Measurements from ENCODE around the gene CDH15. TPM values are rescaled to one million over a fixed set of nuclear protein-coding genes. Genes with fewer than 3 reads are reported as not detected.

CDH15 gene
- total and polyA plus RNA-seq, 2 of the 13 experiments (the other 11 are each of a cell fraction or from before 2014, with no cell fraction given): 0.74 to 2.2 TPM

DNA sequence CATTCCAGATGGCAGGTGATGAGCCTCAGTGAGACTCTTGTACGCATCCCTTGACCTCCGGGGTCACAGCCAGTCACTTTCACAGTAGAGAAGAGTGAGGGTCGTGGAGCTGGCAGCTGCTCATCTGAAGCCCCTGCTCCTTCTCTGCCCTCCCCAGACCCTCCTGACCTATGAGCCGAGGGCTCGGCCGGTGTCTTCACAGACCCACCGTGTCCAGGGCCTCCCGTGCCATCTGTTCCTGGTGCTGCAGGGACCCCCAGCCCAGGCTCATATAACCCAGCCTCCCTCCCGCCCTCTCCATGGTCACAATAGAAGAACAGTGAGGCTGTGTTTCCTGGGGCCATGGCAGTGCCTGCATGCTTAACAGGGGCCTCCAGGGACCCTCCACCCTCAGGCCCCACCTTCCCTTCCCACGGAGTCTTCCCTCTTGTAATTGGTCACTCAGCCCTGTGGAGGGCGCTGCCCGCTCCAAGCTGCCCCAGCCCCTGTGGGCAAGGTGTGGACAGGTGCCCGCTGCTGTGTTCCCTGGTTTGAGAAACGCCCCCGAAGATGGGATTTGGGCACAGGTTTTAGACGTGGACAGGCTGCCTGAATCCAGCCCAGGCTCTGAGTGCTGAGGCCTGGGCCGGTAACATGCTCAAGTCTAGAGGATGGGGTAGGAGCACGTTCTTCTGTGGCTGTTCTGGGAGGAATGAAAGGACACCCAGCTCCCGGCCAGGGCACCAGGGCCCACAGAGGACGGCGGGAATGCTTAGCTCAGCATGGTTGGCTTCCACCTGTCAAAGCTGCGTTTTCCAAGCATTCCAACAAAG is 39.1 kb upstream of the CDH15 start:
- Histone ChIP-seq H3K4me3 (replicated peaks in 1 of 3; ENCODE audit: insufficient read depth in 1 of 3, low read depth in 2 of 3, low read length in 3 of 3) (no peak overlapping the region), H3K4me2 (ENCODE audit: low read depth, low read length) (no peak overlapping the region), H3K4me1 (ENCODE audit: insufficient read depth, low read length) (no peaks in the 10 kb centered on the region), H3K79me2 (ENCODE audit: insufficient read depth, low read length) (no peaks in the 10 kb centered on the region), H2AFZ (ENCODE audit: low read length) (no peak overlapping the region), H3K27me3 (ENCODE audit: control insufficient read depth in 1 of 2, insufficient read depth in 2 of 2, low read length in 2 of 2) (no peaks in the 10 kb centered on the region), H3K36me3 (replicated peaks in 1 of 2; ENCODE audit: control insufficient read depth in 1 of 2, insufficient read depth in 2 of 2, low read length in 2 of 2) (peaks cover 12 to 33% of the 10 kb centered on the region in 2 experiments; a peak in 4 of 5 replicates), H3K9ac (ENCODE audit: insufficient read depth, low read depth, low read length) (no peak overlapping the region), H3K27ac (ENCODE audit: extremely low read length, insufficient read depth, low read length) (no peak overlapping the region), H4K20me1 (ENCODE audit: insufficient read depth, low read length) (no peaks in the 10 kb centered on the region), H3K9me3 (ENCODE audit: low read length) (no peaks in the 10 kb centered on the region)
- DNase-seq (ENCODE audit: low spot score) (no peak), ATAC-seq (no peak; the same call in 2 of the 3 replicates), FAIRE-seq (no peak)
- intact Hi-C loops (cut with micrococcal nuclease; ENCODE audit: unreplicated experiment): no loop called here
- WGBS (ENCODE audit: low lambda C conversion rate): 96% methylated on average over 22 of the region's 22 CpGs
- BruUV-seq (replicated peaks): no TSS peak
- no peak for TF ChIP-seq JARID2 (CRISPR knock-in tag; IDR thresholded peaks at IDR 0.05; ENCODE audit: insufficient replicate concordance)
- no peak for TF ChIP-seq ZNF10 (CRISPR knock-in tag; IDR thresholded peaks at IDR 0.05; ENCODE audit: borderline replicate concordance, low read depth)
- no peak for TF ChIP-seq NFKB2 (CRISPR knock-in tag; IDR thresholded peaks at IDR 0.05; ENCODE audit: borderline replicate concordance)
- TF ChIP-seq ZNF251 (CRISPR knock-in tag; IDR thresholded peaks at IDR 0.05): no peak
- no peak for TF ChIP-seq ZSCAN30 (CRISPR knock-in tag; IDR thresholded peaks at IDR 0.05)
- no peak for TF ChIP-seq ZNF510 (CRISPR knock-in tag; IDR thresholded peaks at IDR 0.05; ENCODE audit: low read depth)
- peak in 1 of 2 experiments; percentile 55; a peak in 2 of 4 replicates for TF ChIP-seq MAFK (conservative IDR thresholded peaks at IDR 0.05 in 1 of 2, IDR thresholded peaks at IDR 0.05 in 1 of 2; ENCODE audit: low read length in 2 of 2)
- no peak for TF ChIP-seq MTF1 (CRISPR knock-in tag; IDR thresholded peaks at IDR 0.05)
- no peak for TF ChIP-seq NFE2L2 (IDR thresholded peaks at IDR 0.05; ENCODE audit: low read length)
- no peak for TF ChIP-seq NFRKB (IDR thresholded peaks at IDR 0.05)
- TF ChIP-seq, protein P1, sequence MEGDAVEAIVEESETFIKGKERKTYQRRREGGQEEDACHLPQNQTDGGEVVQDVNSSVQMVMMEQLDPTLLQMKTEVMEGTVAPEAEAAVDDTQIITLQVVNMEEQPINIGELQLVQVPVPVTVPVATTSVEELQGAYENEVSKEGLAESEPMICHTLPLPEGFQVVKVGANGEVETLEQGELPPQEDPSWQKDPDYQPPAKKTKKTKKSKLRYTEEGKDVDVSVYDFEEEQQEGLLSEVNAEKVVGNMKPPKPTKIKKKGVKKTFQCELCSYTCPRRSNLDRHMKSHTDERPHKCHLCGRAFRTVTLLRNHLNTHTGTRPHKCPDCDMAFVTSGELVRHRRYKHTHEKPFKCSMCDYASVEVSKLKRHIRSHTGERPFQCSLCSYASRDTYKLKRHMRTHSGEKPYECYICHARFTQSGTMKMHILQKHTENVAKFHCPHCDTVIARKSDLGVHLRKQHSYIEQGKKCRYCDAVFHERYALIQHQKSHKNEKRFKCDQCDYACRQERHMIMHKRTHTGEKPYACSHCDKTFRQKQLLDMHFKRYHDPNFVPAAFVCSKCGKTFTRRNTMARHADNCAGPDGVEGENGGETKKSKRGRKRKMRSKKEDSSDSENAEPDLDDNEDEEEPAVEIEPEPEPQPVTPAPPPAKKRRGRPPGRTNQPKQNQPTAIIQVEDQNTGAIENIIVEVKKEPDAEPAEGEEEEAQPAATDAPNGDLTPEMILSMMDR (CRISPR knock-in tag; IDR thresholded peaks at IDR 0.05): peak; percentile 20
- ChIA-PET POLR2A (no interaction called here), CTCF (ENCODE audit: low intra/inter-chr PET ratio, low total read pairs) (no interaction called here)
- in situ Hi-C loops (cut with HindIII; ENCODE audit: extremely low pct_ligation_motif_present, low pct_unique_long_range_greater_than_20kb): no loop called here
